HL-60 (cell line): Measurements from ENCODE around the gene LCNL1.

ENCODE experiments used
- DNase-seq, 2 experiments: peaks; one replicate each; pipeline ENCODE4 v3.0.0-alpha.2; 2010 to 2020; ENCODE audit warnings: low read depth in 1 of 2, low spot score in 1 of 2
- H3K27ac ChIP-seq: fragments of 250-450 bp; sonication (Bioruptor Pico); replicated peaks from 2 replicates; pipeline ENCODE4 v1.5.1; 2020; ENCODE audit warnings: mild to moderate bottlenecking, moderate library complexity
- H3K27me3 ChIP-seq: fragments of 250-450 bp; sonication (Bioruptor Pico); 2 replicates; pipeline ENCODE4 v1.5.1; 2021; ENCODE audit warnings: mild to moderate bottlenecking, moderate library complexity; ENCODE audit not compliant: insufficient read depth, poor library complexity, severe bottlenecking
- H3K4me3 ChIP-seq: replicated peaks from 2 replicates; pipeline ENCODE4 v1.5.1; 2011; ENCODE audit warnings: mild to moderate bottlenecking, control low read depth, low read length; ENCODE audit not compliant: insufficient read depth
- GABPA ChIP-seq: IDR thresholded peaks from 2 replicates; pipeline ENCODE4 v1.6.1; 2012; ENCODE audit warnings: low read depth
- POLR2AphosphoS5 ChIP-seq: IDR thresholded peaks from 2 replicates; pipeline ENCODE4 v1.6.1; 2012; ENCODE audit warnings: low read depth
- SPI1 ChIP-seq: IDR thresholded peaks from 2 replicates; pipeline ENCODE4 v1.6.1; 2012; ENCODE audit warnings: low read depth, mild to moderate bottlenecking, borderline replicate concordance
- TF ChIP-seq, protein P1 (sequence below): IDR thresholded peaks from one replicate; pipeline ENCODE4 v1.5.1; 2011; ENCODE audit warnings: low read length, control low read depth, inconsistent platforms; ENCODE audit not compliant: insufficient read depth
- TF ChIP-seq, protein P2 (sequence below): IDR thresholded peaks from 2 replicates; pipeline ENCODE4 v1.6.1; 2012; ENCODE audit warnings: low read depth; ENCODE audit not compliant: insufficient replicate concordance

Gene LCNL1

DNA sequence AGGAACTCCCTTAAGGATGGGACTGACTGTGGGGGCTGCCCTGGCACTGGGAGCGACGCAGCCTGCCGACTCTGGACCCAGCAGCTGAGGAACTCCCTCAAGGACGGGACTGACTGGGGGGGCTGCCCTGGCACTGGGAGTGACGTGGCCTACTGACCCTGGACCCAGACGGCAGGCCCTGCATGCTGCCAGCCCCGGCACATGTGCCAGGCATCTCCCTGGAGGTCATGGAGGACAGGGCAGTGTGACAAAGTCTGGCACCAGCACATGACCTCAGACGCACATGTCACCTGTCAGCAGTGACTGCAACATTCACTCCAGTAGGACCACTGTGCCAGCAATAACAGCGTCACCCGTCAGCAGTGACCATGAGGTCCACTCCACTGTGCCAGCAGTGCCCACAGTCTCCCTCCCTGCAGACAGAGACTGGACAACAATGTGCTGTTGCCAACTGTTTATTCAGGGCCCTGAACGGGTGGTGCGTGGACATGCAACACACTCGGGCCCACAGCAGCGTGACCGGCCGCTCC lies 42.7 kb upstream of the LCNL1 start:
- Histone ChIP-seq H3K4me3 (no peak overlapping the region), H3K27ac (no peak overlapping the region), H3K27me3 (no peaks in the 10 kb centered on the region)
- DNase-seq: no peak
- TF ChIP-seq, protein P1, sequence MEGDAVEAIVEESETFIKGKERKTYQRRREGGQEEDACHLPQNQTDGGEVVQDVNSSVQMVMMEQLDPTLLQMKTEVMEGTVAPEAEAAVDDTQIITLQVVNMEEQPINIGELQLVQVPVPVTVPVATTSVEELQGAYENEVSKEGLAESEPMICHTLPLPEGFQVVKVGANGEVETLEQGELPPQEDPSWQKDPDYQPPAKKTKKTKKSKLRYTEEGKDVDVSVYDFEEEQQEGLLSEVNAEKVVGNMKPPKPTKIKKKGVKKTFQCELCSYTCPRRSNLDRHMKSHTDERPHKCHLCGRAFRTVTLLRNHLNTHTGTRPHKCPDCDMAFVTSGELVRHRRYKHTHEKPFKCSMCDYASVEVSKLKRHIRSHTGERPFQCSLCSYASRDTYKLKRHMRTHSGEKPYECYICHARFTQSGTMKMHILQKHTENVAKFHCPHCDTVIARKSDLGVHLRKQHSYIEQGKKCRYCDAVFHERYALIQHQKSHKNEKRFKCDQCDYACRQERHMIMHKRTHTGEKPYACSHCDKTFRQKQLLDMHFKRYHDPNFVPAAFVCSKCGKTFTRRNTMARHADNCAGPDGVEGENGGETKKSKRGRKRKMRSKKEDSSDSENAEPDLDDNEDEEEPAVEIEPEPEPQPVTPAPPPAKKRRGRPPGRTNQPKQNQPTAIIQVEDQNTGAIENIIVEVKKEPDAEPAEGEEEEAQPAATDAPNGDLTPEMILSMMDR: no peak
- TF ChIP-seq SPI1: no peak
- TF ChIP-seq, protein P2, sequence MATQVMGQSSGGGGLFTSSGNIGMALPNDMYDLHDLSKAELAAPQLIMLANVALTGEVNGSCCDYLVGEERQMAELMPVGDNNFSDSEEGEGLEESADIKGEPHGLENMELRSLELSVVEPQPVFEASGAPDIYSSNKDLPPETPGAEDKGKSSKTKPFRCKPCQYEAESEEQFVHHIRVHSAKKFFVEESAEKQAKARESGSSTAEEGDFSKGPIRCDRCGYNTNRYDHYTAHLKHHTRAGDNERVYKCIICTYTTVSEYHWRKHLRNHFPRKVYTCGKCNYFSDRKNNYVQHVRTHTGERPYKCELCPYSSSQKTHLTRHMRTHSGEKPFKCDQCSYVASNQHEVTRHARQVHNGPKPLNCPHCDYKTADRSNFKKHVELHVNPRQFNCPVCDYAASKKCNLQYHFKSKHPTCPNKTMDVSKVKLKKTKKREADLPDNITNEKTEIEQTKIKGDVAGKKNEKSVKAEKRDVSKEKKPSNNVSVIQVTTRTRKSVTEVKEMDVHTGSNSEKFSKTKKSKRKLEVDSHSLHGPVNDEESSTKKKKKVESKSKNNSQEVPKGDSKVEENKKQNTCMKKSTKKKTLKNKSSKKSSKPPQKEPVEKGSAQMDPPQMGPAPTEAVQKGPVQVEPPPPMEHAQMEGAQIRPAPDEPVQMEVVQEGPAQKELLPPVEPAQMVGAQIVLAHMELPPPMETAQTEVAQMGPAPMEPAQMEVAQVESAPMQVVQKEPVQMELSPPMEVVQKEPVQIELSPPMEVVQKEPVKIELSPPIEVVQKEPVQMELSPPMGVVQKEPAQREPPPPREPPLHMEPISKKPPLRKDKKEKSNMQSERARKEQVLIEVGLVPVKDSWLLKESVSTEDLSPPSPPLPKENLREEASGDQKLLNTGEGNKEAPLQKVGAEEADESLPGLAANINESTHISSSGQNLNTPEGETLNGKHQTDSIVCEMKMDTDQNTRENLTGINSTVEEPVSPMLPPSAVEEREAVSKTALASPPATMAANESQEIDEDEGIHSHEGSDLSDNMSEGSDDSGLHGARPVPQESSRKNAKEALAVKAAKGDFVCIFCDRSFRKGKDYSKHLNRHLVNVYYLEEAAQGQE: no peak
- no peak for TF ChIP-seq GABPA
- TF ChIP-seq POLR2AphosphoS5: no peak; the same call in 1 of the 2 replicates

DNA sequence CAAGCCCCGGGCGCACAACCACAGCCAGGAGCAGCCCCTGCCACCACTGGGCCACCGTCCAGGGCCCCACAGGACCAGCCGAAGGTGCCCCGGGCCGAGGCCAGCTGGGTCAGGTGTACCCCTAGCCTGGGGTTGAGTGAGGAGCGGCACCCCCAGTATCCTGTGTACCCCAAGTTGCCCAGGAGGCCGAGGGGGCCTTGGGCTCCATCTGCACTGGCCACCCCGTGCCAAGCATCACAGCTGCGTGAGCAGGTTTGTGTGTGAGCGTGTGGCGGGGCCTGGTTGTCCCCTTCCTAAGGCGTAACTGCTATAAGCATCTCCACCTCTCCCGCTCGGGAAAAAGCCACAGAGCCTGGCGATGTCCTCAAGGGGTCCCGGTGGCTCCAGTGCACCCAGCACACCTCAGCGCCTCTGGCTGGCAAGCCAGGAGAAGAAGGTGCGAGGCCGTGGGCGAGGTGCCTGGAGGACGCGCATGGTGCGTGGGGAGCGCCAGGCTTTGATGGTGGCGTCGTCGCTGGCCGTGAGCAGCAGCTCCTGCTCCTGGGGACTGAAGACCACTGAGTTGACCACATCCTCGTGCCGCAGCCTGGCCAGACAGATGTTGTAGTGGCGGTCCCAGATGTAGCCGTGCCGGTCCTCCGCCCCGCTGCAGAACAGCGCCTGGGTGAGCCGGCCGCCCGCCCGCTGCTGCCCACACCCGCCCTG lies 42.1 kb upstream of the LCNL1 start:
- Histone ChIP-seq H3K27me3 (no peaks in the 10 kb centered on the region), H3K4me3 (no peak overlapping the region), H3K27ac (no peak overlapping the region)
- DNase-seq: no peak
- TF ChIP-seq POLR2AphosphoS5 (peak; percentile 17; the same call in 1 of the 2 replicates), SPI1 (no peak)

DNA sequence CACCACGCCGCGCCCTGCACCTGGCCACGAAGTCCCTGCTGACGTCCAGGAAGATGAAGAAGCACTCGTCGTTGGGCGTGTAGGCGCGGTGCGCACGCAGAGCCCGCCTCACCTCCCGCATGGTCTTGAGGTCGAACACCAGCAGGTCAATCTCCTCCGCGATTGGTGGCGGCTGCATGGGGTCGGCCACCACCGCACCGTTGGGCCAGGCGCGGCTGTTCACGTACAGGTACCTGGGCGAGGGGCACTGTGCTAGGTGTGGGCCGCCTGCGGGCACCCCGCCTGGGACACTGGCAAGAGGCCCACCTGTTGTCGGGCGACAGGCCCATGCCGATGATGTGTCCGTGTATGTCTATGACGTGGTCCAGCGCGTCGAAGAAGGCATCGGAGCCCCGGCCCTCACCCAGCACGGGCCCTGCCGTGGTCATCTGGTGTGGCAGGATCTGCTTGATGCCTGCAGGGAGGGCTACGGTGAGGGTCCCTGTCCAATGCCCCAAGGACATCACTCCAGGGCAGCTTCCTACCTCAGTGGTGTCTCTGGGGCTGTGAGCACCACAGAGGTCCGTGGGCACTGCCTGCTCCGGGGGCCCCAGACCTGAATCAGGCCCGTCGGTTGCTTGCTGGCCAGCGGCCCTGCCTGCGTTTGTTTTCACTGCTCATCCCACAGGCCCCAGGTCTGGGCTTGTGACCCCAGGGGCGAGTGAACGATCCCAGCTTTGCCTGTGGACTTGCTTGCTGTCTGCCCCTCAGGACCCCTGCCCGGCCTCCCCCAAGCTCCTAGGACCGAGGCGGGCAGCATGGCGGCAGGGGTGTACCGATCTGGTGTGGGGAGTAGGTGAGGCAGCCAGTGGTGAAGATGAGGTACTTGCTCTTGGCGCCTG lies 41.3 kb upstream of the LCNL1 start:
- Histone ChIP-seq H3K4me3 (no peak overlapping the region), H3K27me3 (no peaks in the 10 kb centered on the region), H3K27ac (no peak overlapping the region)
- DNase-seq: no peak
- 0 out of 2 replicates have a peak, but pooled peaks have one; percentile 11 for TF ChIP-seq POLR2AphosphoS5
- no peak for TF ChIP-seq SPI1

GRCh38 chr9:136942112-136942880 lies 40.5 kb upstream of the LCNL1 start:
- H3K4me3 ChIP-seq: no peak overlapping the region

More at GRCh38 chr9:136942112-136942880, 40.5 kb upstream of the LCNL1 start:
- no peak for DNase-seq
- Histone ChIP-seq H3K27ac (no peak overlapping the region), H3K27me3 (no peaks in the 10 kb centered on the region)
- no peak for TF ChIP-seq SPI1
- TF ChIP-seq POLR2AphosphoS5: 0 out of 2 replicates have a peak, but pooled peaks have one; percentile 3
- no peak for TF ChIP-seq GABPA
- TF ChIP-seq, protein P2: no peak
- TF ChIP-seq, protein P1: no peak
